Loucy (cell line): ENCODE results near the gene PTGFRN.

Experiments used
- H2AFZ ChIP-seq: fragments of 200-600 bp; sonication (generic); 2 replicates; pipeline ENCODE4 v1.6.0; 2016; ENCODE audit warnings: antibody characterized with exemption, mild to moderate bottlenecking, low read length, moderate library complexity
- H3F3A ChIP-seq: fragments of 200-600 bp; 2 replicates; pipeline ENCODE4 v1.6.0; 2016; ENCODE audit warnings: antibody characterized with exemption, low read depth, mild to moderate bottlenecking
- H3K27me3 ChIP-seq: fragments of 200-600 bp; sonication (generic); 2 replicates; pipeline ENCODE4 v1.6.1; 2014; ENCODE audit warnings: low read length, mild to moderate bottlenecking; ENCODE audit not compliant: insufficient read depth, poor library complexity, severe bottlenecking
- H3K36me3 ChIP-seq: fragments of 200-600 bp; sonication (generic); 2 replicates; pipeline ENCODE4 v1.6.1; 2016; ENCODE audit warnings: low read length; ENCODE audit not compliant: insufficient read depth
- H3K4me1 ChIP-seq: fragments of 200-600 bp; sonication (generic); 2 replicates; pipeline ENCODE4 v1.5.1; 2014; ENCODE audit warnings: low read length, mild to moderate bottlenecking; ENCODE audit not compliant: insufficient read depth, poor library complexity, severe bottlenecking
- H3K4me2 ChIP-seq: fragments of 200-600 bp; sonication (generic); 2 replicates; pipeline ENCODE4 v1.6.0; 2014; ENCODE audit warnings: antibody characterized with exemption, low read length, low read depth, mild to moderate bottlenecking; ENCODE audit not compliant: poor library complexity, severe bottlenecking
- H3K4me3 ChIP-seq: fragments of 200-600 bp; sonication (generic); 2 replicates; pipeline ENCODE4 v1.5.1; 2014; ENCODE audit warnings: low read length, mild to moderate bottlenecking, mixed read lengths; ENCODE audit not compliant: poor library complexity, severe bottlenecking
- H3K79me2 ChIP-seq: fragments of 200-600 bp; sonication (generic); 2 replicates; pipeline ENCODE4 v1.6.1; 2014; ENCODE audit warnings: low read length; ENCODE audit not compliant: insufficient read depth
- H3K9ac ChIP-seq: fragments of 200-600 bp; sonication (generic); 2 replicates; pipeline ENCODE4 v1.6.0; 2014; ENCODE audit warnings: mild to moderate bottlenecking, low read depth, low read length, moderate library complexity; ENCODE audit not compliant: poor library complexity, severe bottlenecking
- H3K9me2 ChIP-seq: fragments of 200-600 bp; sonication (generic); replicated peaks from 2 replicates; pipeline ENCODE4 v1.6.1; 2016; ENCODE audit warnings: low read depth, low read length, mixed read lengths
- H3K9me3 ChIP-seq: fragments of 200-600 bp; sonication (generic); 2 replicates; pipeline ENCODE4 v1.6.1; 2014; ENCODE audit warnings: mild to moderate bottlenecking, antibody characterized with exemption, low read length, low read depth; ENCODE audit not compliant: insufficient read depth
- H4K20me1 ChIP-seq: fragments of 200-600 bp; sonication (generic); 2 replicates; pipeline ENCODE4 v1.6.0; 2014; ENCODE audit warnings: antibody characterized with exemption, low read length, mild to moderate bottlenecking; ENCODE audit not compliant: insufficient read depth, poor library complexity, severe bottlenecking
- CTCF ChIP-seq: fragments of 200-600 bp; sonication (generic); conservative IDR thresholded peaks from 2 replicates; pipeline ENCODE4 v1.5.1; 2014; ENCODE audit warnings: mild to moderate bottlenecking, antibody characterized with exemption, low read length
- EZH2phosphoT487 ChIP-seq: fragments of 200-600 bp; IDR thresholded peaks from 2 replicates; pipeline ENCODE4 v1.6.1; 2018; ENCODE audit warnings: antibody characterized with exemption, mild to moderate bottlenecking, moderate library complexity, borderline replicate concordance

Gene PTGFRN

GRCh38 chr1:117036018-117036461, 126.3 kb downstream of the PTGFRN start:
- Histone ChIP-seq H3K79me2 (no peaks in the 10 kb centered on the region), H3K4me3 (no peak overlapping the region), H3F3A (no peaks in the 10 kb centered on the region), H3K9me2 (no peaks in the 10 kb centered on the region), H3K27me3 (no peaks in the 10 kb centered on the region), H3K4me1 (no peaks in the 10 kb centered on the region), H3K4me2 (no peak overlapping the region), H3K36me3 (no peaks in the 10 kb centered on the region), H3K9me3 (no peaks in the 10 kb centered on the region), H2AFZ (no peak overlapping the region), H3K9ac (no peak overlapping the region), H4K20me1 (no peaks in the 10 kb centered on the region)
- TF ChIP-seq EZH2phosphoT487 (no peak), CTCF (no peak)

GRCh38 chr1:117037802-117038201, 128.1 kb downstream of the PTGFRN start:
- no peak overlapping the region for H3K4me3 ChIP-seq
- H3K9me3 ChIP-seq: no peaks in the 10 kb centered on the region
- H3K27me3 ChIP-seq: no peaks in the 10 kb centered on the region
- no peaks in the 10 kb centered on the region for H3F3A ChIP-seq
- TF ChIP-seq CTCF (no peak), EZH2phosphoT487 (no peak)
- H3K9ac ChIP-seq: no peak overlapping the region
- H3K4me2 ChIP-seq: no peak overlapping the region
- H3K79me2 ChIP-seq: no peaks in the 10 kb centered on the region
- H3K36me3 ChIP-seq: no peaks in the 10 kb centered on the region
- no peaks in the 10 kb centered on the region for H4K20me1 ChIP-seq
- no peak overlapping the region for H2AFZ ChIP-seq
- H3K9me2 ChIP-seq: no peaks in the 10 kb centered on the region
- H3K4me1 ChIP-seq: no peaks in the 10 kb centered on the region

- no peaks in the 10 kb centered on the region for H4K20me1 ChIP-seq
Observed at GRCh38 chr1:117038236-117038635, 128.5 kb downstream of the PTGFRN start.

More at GRCh38 chr1:117038236-117038635, 128.5 kb downstream of the PTGFRN start:
- no peaks in the 10 kb centered on the region for H3K9me2 ChIP-seq
- H3K27me3 ChIP-seq: no peaks in the 10 kb centered on the region
- H3K9ac ChIP-seq: no peak overlapping the region
- H3F3A ChIP-seq: no peaks in the 10 kb centered on the region
- H3K79me2 ChIP-seq: no peaks in the 10 kb centered on the region
- H3K4me1 ChIP-seq: no peaks in the 10 kb centered on the region
- no peaks in the 10 kb centered on the region for H3K9me3 ChIP-seq
- no peak overlapping the region for H3K4me3 ChIP-seq
- no peak overlapping the region for H3K4me2 ChIP-seq
- H3K36me3 ChIP-seq: no peaks in the 10 kb centered on the region
- TF ChIP-seq EZH2phosphoT487 (no peak), CTCF (no peak)
- no peak overlapping the region for H2AFZ ChIP-seq
